Subcutaneous abdominal adipose tissue (tissue), 5 donors: ENCODE data around the gene SGMS1.

Experiments used
- H3K27ac ChIP-seq: one replicate; pipeline ENCODE4 v1.7.0; 2013; ENCODE audit warnings: low read depth, mild to moderate bottlenecking, inconsistent platforms, low read length, moderate library complexity
- H3K27me3 ChIP-seq, 5 donors: one replicate each; pipeline ENCODE4 v1.7.0; 2013; ENCODE audit warnings: low read length in 5 of 5, inconsistent platforms in 1 of 5; ENCODE audit not compliant: control insufficient read depth in 5 of 5, insufficient read depth in 4 of 5
- H3K36me3 ChIP-seq, 5 donors: one replicate each; pipeline ENCODE4 v1.7.0; 2013; ENCODE audit warnings: low read length in 5 of 5; ENCODE audit not compliant: control insufficient read depth in 5 of 5, insufficient read depth in 5 of 5
- H3K4me1 ChIP-seq, 5 donors: one replicate each; pipeline ENCODE4 v1.7.0; 2013; ENCODE audit warnings: low read length in 5 of 5, mild to moderate bottlenecking in 3 of 5, moderate library complexity in 1 of 5; ENCODE audit not compliant: control insufficient read depth in 5 of 5, insufficient read depth in 5 of 5
- H3K4me3 ChIP-seq, 5 donors: one replicate each; pipeline ENCODE4 v1.7.0; 2013; ENCODE audit warnings: low read length in 5 of 5, low read depth in 1 of 5
- H3K9ac ChIP-seq, 5 donors: one replicate each; pipeline ENCODE4 v1.7.0; 2013; ENCODE audit warnings: low read length in 5 of 5, mild to moderate bottlenecking in 4 of 5, moderate library complexity in 3 of 5
- H3K9me3 ChIP-seq, 5 donors: one replicate each; pipeline ENCODE4 v1.7.0; 2013; ENCODE audit warnings: low read length in 5 of 5; ENCODE audit not compliant: control insufficient read depth in 5 of 5
- donor health status: healthy.
- donor health status: healthy.
- donor health status: healthy.
- donor health status: healthy.
- donor health status: healthy.

SGMS1 gene

GRCh38 chr10:50529660-50530059, 94.1 kb downstream of the SGMS1 start:
- H3K27ac ChIP-seq: no peak overlapping the region
- H3K4me1 ChIP-seq: no peaks in the 10 kb centered on the region
- H3K36me3 ChIP-seq: no peaks in the 10 kb centered on the region
- no peaks in the 10 kb centered on the region for H3K27me3 ChIP-seq
- H3K9me3 ChIP-seq: no peaks in the 10 kb centered on the region
- no peak overlapping the region for H3K9ac ChIP-seq
- no peak overlapping the region for H3K4me3 ChIP-seq

- no peak overlapping the region for H3K27ac ChIP-seq
Observed at GRCh38 chr10:50528206-50528605, 95.5 kb downstream of the SGMS1 start.

GRCh38 chr10:50527442-50528043, 96.2 kb downstream of the SGMS1 start:
- no peaks in the 10 kb centered on the region for H3K9me3 ChIP-seq
- no peaks in the 10 kb centered on the region for H3K4me1 ChIP-seq
- no peak overlapping the region for H3K27ac ChIP-seq
- no peaks in the 10 kb centered on the region for H3K36me3 ChIP-seq
- H3K4me3 ChIP-seq: no peak overlapping the region
- no peaks in the 10 kb centered on the region for H3K27me3 ChIP-seq
- H3K9ac ChIP-seq: no peak overlapping the region

More at GRCh38 chr10:50528206-50528605, 95.5 kb downstream of the SGMS1 start:
- Histone ChIP-seq H3K36me3 (no peaks in the 10 kb centered on the region), H3K4me3 (no peak overlapping the region), H3K27me3 (no peaks in the 10 kb centered on the region), H3K9me3 (no peaks in the 10 kb centered on the region), H3K9ac (no peak overlapping the region), H3K4me1 (no peaks in the 10 kb centered on the region)

GRCh38 chr10:50526185-50526584, 97.6 kb downstream of the SGMS1 start:
- Histone ChIP-seq H3K9ac (no peak overlapping the region), H3K36me3 (no peaks in the 10 kb centered on the region), H3K4me1 (no peaks in the 10 kb centered on the region), H3K4me3 (no peak overlapping the region), H3K9me3 (no peaks in the 10 kb centered on the region), H3K27ac (no peak overlapping the region), H3K27me3 (no peaks in the 10 kb centered on the region)

- Histone ChIP-seq H3K9ac (no peak overlapping the region), H3K27me3 (no peaks in the 10 kb centered on the region), H3K9me3 (no peaks in the 10 kb centered on the region), H3K4me1 (no peaks in the 10 kb centered on the region), H3K4me3 (no peak overlapping the region), H3K27ac (no peak overlapping the region), H3K36me3 (peaks cover 0 to 8% (median 0%) of the 10 kb centered on the region in 5 donors)
Observed at GRCh38 chr10:50523357-50523756, 100.4 kb downstream of the SGMS1 start.

GRCh38 chr10:50522908-50523307, 100.8 kb downstream of the SGMS1 start:
- Histone ChIP-seq H3K4me3 (no peak overlapping the region), H3K9ac (no peak overlapping the region), H3K9me3 (no peaks in the 10 kb centered on the region), H3K36me3 (peaks cover 0 to 8% (median 0%) of the 10 kb centered on the region in 5 donors), H3K27ac (no peak overlapping the region), H3K4me1 (no peaks in the 10 kb centered on the region), H3K27me3 (no peaks in the 10 kb centered on the region)

- Histone ChIP-seq H3K4me3 (no peak overlapping the region), H3K9ac (no peak overlapping the region)
Observed at GRCh38 chr10:50520115-50520514, 103.6 kb downstream of the SGMS1 start.

GRCh38 chr10:50517626-50518025, 106.1 kb downstream of the SGMS1 start:
- no peaks in the 10 kb centered on the region for H3K9me3 ChIP-seq
- no peak overlapping the region for H3K27ac ChIP-seq
- H3K27me3 ChIP-seq: no peaks in the 10 kb centered on the region
- H3K4me3 ChIP-seq: no peak overlapping the region
- H3K36me3 ChIP-seq: peaks cover 0 to 8% (median 0%) of the 10 kb centered on the region in 5 donors
- H3K4me1 ChIP-seq: no peaks in the 10 kb centered on the region
- no peak overlapping the region for H3K9ac ChIP-seq

More at GRCh38 chr10:50520115-50520514, 103.6 kb downstream of the SGMS1 start:
- Histone ChIP-seq H3K4me1 (no peaks in the 10 kb centered on the region), H3K36me3 (peaks cover 0 to 8% (median 0%) of the 10 kb centered on the region in 5 donors), H3K27ac (no peak overlapping the region), H3K9me3 (no peaks in the 10 kb centered on the region), H3K27me3 (no peaks in the 10 kb centered on the region)

- Histone ChIP-seq H3K4me3 (no peak overlapping the region), H3K9ac (no peak overlapping the region), H3K36me3 (peaks cover 0 to 8% (median 0%) of the 10 kb centered on the region in 5 donors), H3K9me3 (no peaks in the 10 kb centered on the region), H3K27me3 (no peaks in the 10 kb centered on the region), H3K4me1 (no peaks in the 10 kb centered on the region), H3K27ac (no peak overlapping the region)
Observed at GRCh38 chr10:50516171-50516570, 107.6 kb downstream of the SGMS1 start.

GRCh38 chr10:50515420-50515819, 108.3 kb downstream of the SGMS1 start:
- H3K36me3 ChIP-seq: peaks cover 0 to 8% (median 0%) of the 10 kb centered on the region in 5 donors
- no peaks in the 10 kb centered on the region for H3K4me1 ChIP-seq
- no peak overlapping the region for H3K27ac ChIP-seq

More at GRCh38 chr10:50515420-50515819, 108.3 kb downstream of the SGMS1 start:
- Histone ChIP-seq H3K4me3 (no peak overlapping the region), H3K9ac (no peak overlapping the region), H3K9me3 (no peaks in the 10 kb centered on the region), H3K27me3 (no peaks in the 10 kb centered on the region)
